GM12878 (cell line): Measurements from ENCODE around the gene TIMP4. TPM values are rescaled to one million over a fixed set of nuclear protein-coding genes. Genes with fewer than 3 reads are reported as not detected.

Source experiments
- EZH2 ChIP-seq: IDR thresholded peaks from 2 replicates; pipeline ENCODE4 v1.6.1; 2012; ENCODE audit warnings: low read depth, mild to moderate bottlenecking, control low read depth, inconsistent platforms, low read length, borderline replicate concordance; ENCODE audit not compliant: control insufficient read depth
- SMAD1 ChIP-seq: fragments of 450-650 bp; IDR thresholded peaks from 2 replicates; pipeline ENCODE4 v1.6.1; 2018; ENCODE audit warnings: mild to moderate bottlenecking, low read depth; ENCODE audit not compliant: partially characterized antibody
- SMAD5 ChIP-seq: IDR thresholded peaks from 2 replicates; pipeline ENCODE4 v1.6.1; 2016; ENCODE audit warnings: antibody characterized with exemption, low read depth
- ZBTB11 ChIP-seq: fragments of 450-650 bp; formaldehyde crosslinking; IDR thresholded peaks from 2 replicates; pipeline ENCODE4 v1.5.0; 2022; ENCODE audit warnings: mild to moderate bottlenecking, missing genetic modification characterization
- polyA plus RNA-seq, 11 experiments: library from polyadenylated mRNA; depleted of rRNA in 4 of 11; unstranded in 6 of 11; stranded (reverse) in 5 of 11; fragments of >200 nt; fragmentation: Nextera tagmentation in 4 of 11; fragmentation: Illumina TruSeq in 1 of 11; extraction: Ambion mirVana in 4 of 11; extraction: Trizol in 1 of 11; gene quantifications; 1 replicate in 1 of 11; 2 replicates in 10 of 11; pipeline versions ENCODE4 v1.2.1 to v1.2.3, GENCODE V29; 2011 to 2016; ENCODE audit warnings: inconsistent platforms in 2 of 11, missing spikeins in 2 of 11, low read depth in 1 of 11
- total RNA-seq, 4 experiments: library from RNA; depleted of rRNA in 3 of 4; stranded (reverse); fragments of >200 nt in 3 of 4; fragmentation: Illumina TruSeq in 1 of 4; extraction: Trizol in 1 of 4; gene quantifications; 2 replicates each; pipeline versions ENCODE4 v1.2.1 to v1.2.3, GENCODE V29; 2013 to 2021
- TF ChIP-seq, protein P1 (sequence below): fragments of 450-650 bp; IDR thresholded peaks from 2 replicates; pipeline ENCODE4 v1.6.1; 2016; ENCODE audit warnings: mild to moderate bottlenecking, moderate library complexity, borderline replicate concordance

TIMP4 gene
- total and polyA plus RNA-seq, 10 of the 15 experiments (the other 5 are each of a cell fraction or from before 2014, with no cell fraction given): 0.07 TPM; not detected in 9

DNA sequence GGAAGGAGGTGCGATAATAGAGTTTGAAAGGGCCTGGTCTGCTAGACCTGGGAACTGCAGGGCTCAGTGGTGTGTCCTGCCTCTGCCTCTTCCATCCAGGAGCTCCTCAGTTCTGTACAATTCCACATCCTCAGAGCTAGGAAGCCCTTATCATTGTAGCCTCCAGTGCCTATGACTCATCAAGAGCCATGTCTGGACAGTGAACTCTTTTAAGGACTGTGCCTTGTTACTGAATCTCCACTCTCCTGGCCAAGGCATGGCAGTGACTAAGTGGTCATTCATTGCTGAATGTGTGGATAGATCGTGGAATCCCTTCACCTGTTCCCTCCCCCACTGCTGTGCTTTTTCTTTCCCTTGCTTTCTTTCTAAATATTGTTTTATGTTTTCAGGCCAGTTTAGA is 2.9 kb downstream of the TIMP4 start (continued):
- TF ChIP-seq, protein P1, sequence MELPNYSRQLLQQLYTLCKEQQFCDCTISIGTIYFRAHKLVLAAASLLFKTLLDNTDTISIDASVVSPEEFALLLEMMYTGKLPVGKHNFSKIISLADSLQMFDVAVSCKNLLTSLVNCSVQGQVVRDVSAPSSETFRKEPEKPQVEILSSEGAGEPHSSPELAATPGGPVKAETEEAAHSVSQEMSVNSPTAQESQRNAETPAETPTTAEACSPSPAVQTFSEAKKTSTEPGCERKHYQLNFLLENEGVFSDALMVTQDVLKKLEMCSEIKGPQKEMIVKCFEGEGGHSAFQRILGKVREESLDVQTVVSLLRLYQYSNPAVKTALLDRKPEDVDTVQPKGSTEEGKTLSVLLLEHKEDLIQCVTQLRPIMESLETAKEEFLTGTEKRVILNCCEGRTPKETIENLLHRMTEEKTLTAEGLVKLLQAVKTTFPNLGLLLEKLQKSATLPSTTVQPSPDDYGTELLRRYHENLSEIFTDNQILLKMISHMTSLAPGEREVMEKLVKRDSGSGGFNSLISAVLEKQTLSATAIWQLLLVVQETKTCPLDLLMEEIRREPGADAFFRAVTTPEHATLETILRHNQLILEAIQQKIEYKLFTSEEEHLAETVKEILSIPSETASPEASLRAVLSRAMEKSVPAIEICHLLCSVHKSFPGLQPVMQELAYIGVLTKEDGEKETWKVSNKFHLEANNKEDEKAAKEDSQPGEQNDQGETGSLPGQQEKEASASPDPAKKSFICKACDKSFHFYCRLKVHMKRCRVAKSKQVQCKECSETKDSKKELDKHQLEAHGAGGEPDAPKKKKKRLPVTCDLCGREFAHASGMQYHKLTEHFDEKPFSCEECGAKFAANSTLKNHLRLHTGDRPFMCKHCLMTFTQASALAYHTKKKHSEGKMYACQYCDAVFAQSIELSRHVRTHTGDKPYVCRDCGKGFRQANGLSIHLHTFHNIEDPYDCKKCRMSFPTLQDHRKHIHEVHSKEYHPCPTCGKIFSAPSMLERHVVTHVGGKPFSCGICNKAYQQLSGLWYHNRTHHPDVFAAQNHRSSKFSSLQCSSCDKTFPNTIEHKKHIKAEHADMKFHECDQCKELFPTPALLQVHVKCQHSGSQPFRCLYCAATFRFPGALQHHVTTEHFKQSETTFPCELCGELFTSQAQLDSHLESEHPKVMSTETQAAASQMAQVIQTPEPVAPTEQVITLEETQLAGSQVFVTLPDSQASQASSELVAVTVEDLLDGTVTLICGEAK: no peak
- no peak for TF ChIP-seq SMAD1
- TF ChIP-seq ZBTB11 (CRISPR knock-in tag): no peak
- no peak for TF ChIP-seq SMAD5
- TF ChIP-seq EZH2: no peak
